H9 (cell line): ENCODE results near the gene ASB18. TPM values are rescaled to one million over a fixed set of nuclear protein-coding genes. Genes with fewer than 3 reads are reported as not detected.

Experiments
- DNase-seq: peaks from one replicate; pipeline ENCODE4 v3.0.0-alpha.2; 2017
- H2AFZ ChIP-seq: one replicate; pipeline ENCODE4 v1.6.1; 2013; ENCODE audit warnings: mild to moderate bottlenecking, low read length, control low read depth, moderate library complexity
- H2AK5ac ChIP-seq: 2 replicates; pipeline ENCODE4 v1.6.1; 2013; ENCODE audit warnings: low read length, control low read depth, mixed read lengths; ENCODE audit not compliant: insufficient read length
- H2BK120ac ChIP-seq: one replicate; pipeline ENCODE4 v1.6.1; 2013; ENCODE audit warnings: low read depth, mild to moderate bottlenecking, low read length, control low read depth, inconsistent platforms; ENCODE audit not compliant: poor library complexity, severe bottlenecking
- H2BK12ac ChIP-seq: 2 replicates; pipeline ENCODE4 v1.6.1; 2013; ENCODE audit warnings: low read length, control low read depth, mixed read lengths, low read depth; ENCODE audit not compliant: insufficient read length
- H2BK15ac ChIP-seq: 2 replicates; pipeline ENCODE4 v1.6.1; 2013; ENCODE audit warnings: low read depth, low read length, control low read depth
- H2BK20ac ChIP-seq: one replicate; pipeline ENCODE4 v1.6.1; 2013; ENCODE audit warnings: low read depth, mild to moderate bottlenecking, low read length, control low read depth, inconsistent platforms; ENCODE audit not compliant: poor library complexity, severe bottlenecking
- H2BK5ac ChIP-seq: 2 replicates; pipeline ENCODE4 v1.6.1; 2013; ENCODE audit warnings: low read length, control low read depth, mixed read lengths; ENCODE audit not compliant: insufficient read length
- H3K14ac ChIP-seq: 2 replicates; pipeline ENCODE4 v1.6.1; 2013; ENCODE audit warnings: low read length, control low read depth; ENCODE audit not compliant: insufficient read depth
- H3K18ac ChIP-seq: 2 replicates; pipeline ENCODE4 v1.6.1; 2013; ENCODE audit warnings: low read depth, mild to moderate bottlenecking, mixed read lengths, low read length, control low read depth; ENCODE audit not compliant: insufficient read length
- H3K23ac ChIP-seq: 2 replicates; pipeline ENCODE4 v1.6.1; 2013; ENCODE audit warnings: low read length, control low read depth, mixed read lengths, low read depth; ENCODE audit not compliant: insufficient read length
- H3K23me2 ChIP-seq: 2 replicates; pipeline ENCODE4 v1.6.1; 2013; ENCODE audit warnings: low read depth, mild to moderate bottlenecking, mixed read lengths, low read length, control low read depth; ENCODE audit not compliant: insufficient read length, poor library complexity, severe bottlenecking
- H3K27ac ChIP-seq: 2 replicates; pipeline ENCODE4 v1.5.1; 2013; ENCODE audit warnings: low read length, control low read depth, mixed read lengths, low read depth; ENCODE audit not compliant: insufficient read length
- H3K27me3 ChIP-seq: 2 replicates; pipeline ENCODE4 v1.6.1; 2013; ENCODE audit warnings: low read length, control low read depth, inconsistent platforms; ENCODE audit not compliant: insufficient read depth
- H3K4ac ChIP-seq: 2 replicates; pipeline ENCODE4 v1.6.1; 2013; ENCODE audit warnings: low read depth, mild to moderate bottlenecking, control low read depth, inconsistent platforms, low read length, moderate library complexity
- H3K4me1 ChIP-seq: 2 replicates; pipeline ENCODE4 v1.6.1; 2013; ENCODE audit warnings: low read length, control low read depth, inconsistent platforms; ENCODE audit not compliant: insufficient read depth
- H3K4me2 ChIP-seq: 2 replicates; pipeline ENCODE4 v1.6.1; 2013; ENCODE audit warnings: low read length, control low read depth, mixed read lengths; ENCODE audit not compliant: insufficient read length, insufficient read depth
- H3K56ac ChIP-seq: 2 replicates; pipeline ENCODE4 v1.6.1; 2013; ENCODE audit warnings: low read depth, mild to moderate bottlenecking, mixed read lengths, low read length, control low read depth; ENCODE audit not compliant: insufficient read length
- H3K79me1 ChIP-seq: 2 replicates; pipeline ENCODE4 v1.6.1; 2013; ENCODE audit warnings: low read depth, mild to moderate bottlenecking, moderate library complexity, low read length, control low read depth, inconsistent platforms; ENCODE audit not compliant: insufficient read depth, poor library complexity, severe bottlenecking
- H3K79me2 ChIP-seq: 2 replicates; pipeline ENCODE4 v1.6.1; 2013; ENCODE audit warnings: low read length, control low read depth, inconsistent platforms; ENCODE audit not compliant: insufficient read depth
- H3K9ac ChIP-seq: 2 replicates; pipeline ENCODE4 v1.6.1; 2013; ENCODE audit warnings: low read length, control low read depth, mixed read lengths; ENCODE audit not compliant: insufficient read length; ENCODE audit errors: extremely low read depth
- H3K9me3 ChIP-seq: one replicate; pipeline ENCODE4 v1.6.1; 2013; ENCODE audit warnings: low read depth, low read length, inconsistent platforms; ENCODE audit not compliant: control insufficient read depth
- H3T11ph ChIP-seq: one replicate; pipeline ENCODE4 v1.6.1; 2013; ENCODE audit warnings: mild to moderate bottlenecking, low read length, control low read depth, inconsistent platforms
- H4K20me1 ChIP-seq: one replicate; pipeline ENCODE4 v1.6.1; 2013; ENCODE audit not compliant: control insufficient read depth, insufficient read length, insufficient read depth
- H4K5ac ChIP-seq: 2 replicates; pipeline ENCODE4 v1.6.1; 2013; ENCODE audit warnings: low read depth, mild to moderate bottlenecking, mixed read lengths, low read length, control low read depth; ENCODE audit not compliant: insufficient read length
- H4K8ac ChIP-seq: replicated peaks from 2 replicates; pipeline ENCODE4 v1.6.1; 2013; ENCODE audit warnings: low read length, control low read depth, mixed read lengths, low read depth; ENCODE audit not compliant: insufficient read length
- H4K91ac ChIP-seq: 2 replicates; pipeline ENCODE4 v1.6.1; 2013; ENCODE audit warnings: low read depth, mild to moderate bottlenecking, moderate library complexity, mixed read lengths, low read length, control low read depth; ENCODE audit not compliant: insufficient read length
- H3K27ac Mint-ChIP-seq, 3 experiments: 2 replicates in 2 of 3; 3 replicates in 1 of 3; pipeline ENCODE4 v1.8.0; 2020 to 2021; ENCODE audit warnings: mixed read lengths in 3 of 3, mild to moderate bottlenecking in 1 of 3, moderate library complexity in 1 of 3
- H3K27me3 Mint-ChIP-seq: 2 replicates; pipeline ENCODE4 v1.8.0; 2021; ENCODE audit warnings: low read depth, mild to moderate bottlenecking, moderate library complexity, mixed read lengths
- H3K36me3 Mint-ChIP-seq, 3 experiments: 2 replicates in 2 of 3; 3 replicates in 1 of 3; pipeline ENCODE4 v1.8.0; 2020 to 2021; ENCODE audit warnings: low read depth in 3 of 3, mixed read lengths in 3 of 3; ENCODE audit not compliant: insufficient read depth in 1 of 3
- H3K4me1 Mint-ChIP-seq, 2 experiments: 2 replicates each; pipeline ENCODE4 v1.8.0; 2020; ENCODE audit warnings: mixed read lengths in 2 of 2
- H3K4me3 Mint-ChIP-seq, 2 experiments: 2 replicates in 1 of 2; 3 replicates in 1 of 2; pipeline ENCODE4 v1.8.0; 2020 to 2021; ENCODE audit warnings: mild to moderate bottlenecking in 2 of 2, mixed read lengths in 2 of 2, moderate library complexity in 1 of 2
- H3K9me3 Mint-ChIP-seq, 2 experiments: 2 replicates in 1 of 2; 3 replicates in 1 of 2; pipeline ENCODE4 v1.8.0; 2020; ENCODE audit warnings: mild to moderate bottlenecking in 2 of 2, mixed read lengths in 2 of 2, moderate library complexity in 1 of 2
- WGBS: extraction: QIAGEN DNeasy Blood & Tissue Kit; methylation state at CpG from one replicate; pipeline ENCODE4 v1.1.7; 2013; ENCODE audit warnings: missing lambda C conversion rate, low lambda C conversion rate, mixed read lengths; ENCODE audit not compliant: insufficient read length; ENCODE audit errors: extremely low coverage; 5-methylcytosine and 5-hydroxymethylcytosine counted together
- total RNA-seq: library from RNA; stranded (reverse); gene quantifications from 2 replicates; pipeline ENCODE4 v1.2.1, GENCODE V29; 2021
- TF ChIP-seq, protein P1 (sequence below): fragments of 200-600 bp; sonication (generic); conservative IDR thresholded peaks from 3 replicates; pipeline ENCODE4 v1.8.0; 2021; ENCODE audit warnings: antibody characterized with exemption, mild to moderate bottlenecking

ASB18 gene
- total RNA-seq, 1 experiment from 2014 or later, result not detected

DNA sequence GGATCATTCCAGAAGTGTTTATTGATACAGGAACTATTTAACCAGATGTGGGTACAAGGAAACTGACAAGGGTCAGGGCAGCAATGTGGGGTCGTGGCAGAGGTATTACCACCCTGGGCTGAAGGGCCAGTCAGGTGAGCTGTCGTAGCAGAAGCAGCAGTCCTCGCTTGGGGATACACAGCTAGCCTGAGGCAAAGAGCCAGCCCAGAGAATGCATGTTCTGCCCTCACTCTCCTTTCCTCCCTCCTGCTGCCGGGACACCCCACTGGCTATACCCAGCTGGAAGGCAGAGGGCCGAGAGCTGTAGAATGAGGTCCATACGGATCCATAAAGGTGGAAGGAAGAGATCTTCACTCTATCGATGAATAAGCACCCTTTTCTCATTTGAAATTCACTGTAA lies 63.8 kb downstream of the ASB18 start:
- Histone ChIP-seq H3K27me3 (no peaks in the 10 kb centered on the region), H3K56ac (no peak overlapping the region), H2AFZ (no peak overlapping the region), H2BK12ac (no peak overlapping the region), H3K4me1 (no peaks in the 10 kb centered on the region), H4K8ac (no peak overlapping the region), H2BK120ac (no peak overlapping the region), H3K79me1 (no peaks in the 10 kb centered on the region), H2AK5ac (no peak overlapping the region), H3K4ac (no peak overlapping the region), H4K5ac (no peak overlapping the region), H2BK15ac (no peak overlapping the region), H2BK20ac (no peak overlapping the region), H3K27ac (no peak overlapping the region), H3T11ph (no peak overlapping the region), H3K9me3 (no peaks in the 10 kb centered on the region), H3K79me2 (no peaks in the 10 kb centered on the region), H4K91ac (no peak overlapping the region), H3K23me2 (no peaks in the 10 kb centered on the region), H3K14ac (no peak overlapping the region), H4K20me1 (no peaks in the 10 kb centered on the region), H3K23ac (no peak overlapping the region), H3K18ac (no peak overlapping the region), H2BK5ac (no peak overlapping the region), H3K9ac (no peak overlapping the region), H3K4me2 (no peak overlapping the region)
- Mint-ChIP-seq H3K27me3 (peaks cover 3% of the 10 kb centered on the region), H3K4me3 (no peak overlapping the region), H3K27ac (no peak overlapping the region), H3K36me3 (no peaks in the 10 kb centered on the region), H3K4me1 (no peaks in the 10 kb centered on the region), H3K9me3 (no peaks in the 10 kb centered on the region)
- WGBS, result no CpG with 5 or more reads among the region's 7 CpGs
- no peak for DNase-seq
- TF ChIP-seq, protein P1, sequence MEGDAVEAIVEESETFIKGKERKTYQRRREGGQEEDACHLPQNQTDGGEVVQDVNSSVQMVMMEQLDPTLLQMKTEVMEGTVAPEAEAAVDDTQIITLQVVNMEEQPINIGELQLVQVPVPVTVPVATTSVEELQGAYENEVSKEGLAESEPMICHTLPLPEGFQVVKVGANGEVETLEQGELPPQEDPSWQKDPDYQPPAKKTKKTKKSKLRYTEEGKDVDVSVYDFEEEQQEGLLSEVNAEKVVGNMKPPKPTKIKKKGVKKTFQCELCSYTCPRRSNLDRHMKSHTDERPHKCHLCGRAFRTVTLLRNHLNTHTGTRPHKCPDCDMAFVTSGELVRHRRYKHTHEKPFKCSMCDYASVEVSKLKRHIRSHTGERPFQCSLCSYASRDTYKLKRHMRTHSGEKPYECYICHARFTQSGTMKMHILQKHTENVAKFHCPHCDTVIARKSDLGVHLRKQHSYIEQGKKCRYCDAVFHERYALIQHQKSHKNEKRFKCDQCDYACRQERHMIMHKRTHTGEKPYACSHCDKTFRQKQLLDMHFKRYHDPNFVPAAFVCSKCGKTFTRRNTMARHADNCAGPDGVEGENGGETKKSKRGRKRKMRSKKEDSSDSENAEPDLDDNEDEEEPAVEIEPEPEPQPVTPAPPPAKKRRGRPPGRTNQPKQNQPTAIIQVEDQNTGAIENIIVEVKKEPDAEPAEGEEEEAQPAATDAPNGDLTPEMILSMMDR, result no peak
